Activated CD4-positive, CD25-positive, alpha-beta regulatory T cell (primary cell): Measurements from ENCODE around the gene NUP210.

ENCODE experiments used
- DNase-seq, 4 experiments: peaks; one replicate each; lab custom pipeline; 2025; lab: John Stamatoyannopoulos, UW

NUP210 gene

GRCh38 chr3:13319564-13320220, 100.4 kb downstream of the NUP210 start:
- no peak for DNase-seq

DNA sequence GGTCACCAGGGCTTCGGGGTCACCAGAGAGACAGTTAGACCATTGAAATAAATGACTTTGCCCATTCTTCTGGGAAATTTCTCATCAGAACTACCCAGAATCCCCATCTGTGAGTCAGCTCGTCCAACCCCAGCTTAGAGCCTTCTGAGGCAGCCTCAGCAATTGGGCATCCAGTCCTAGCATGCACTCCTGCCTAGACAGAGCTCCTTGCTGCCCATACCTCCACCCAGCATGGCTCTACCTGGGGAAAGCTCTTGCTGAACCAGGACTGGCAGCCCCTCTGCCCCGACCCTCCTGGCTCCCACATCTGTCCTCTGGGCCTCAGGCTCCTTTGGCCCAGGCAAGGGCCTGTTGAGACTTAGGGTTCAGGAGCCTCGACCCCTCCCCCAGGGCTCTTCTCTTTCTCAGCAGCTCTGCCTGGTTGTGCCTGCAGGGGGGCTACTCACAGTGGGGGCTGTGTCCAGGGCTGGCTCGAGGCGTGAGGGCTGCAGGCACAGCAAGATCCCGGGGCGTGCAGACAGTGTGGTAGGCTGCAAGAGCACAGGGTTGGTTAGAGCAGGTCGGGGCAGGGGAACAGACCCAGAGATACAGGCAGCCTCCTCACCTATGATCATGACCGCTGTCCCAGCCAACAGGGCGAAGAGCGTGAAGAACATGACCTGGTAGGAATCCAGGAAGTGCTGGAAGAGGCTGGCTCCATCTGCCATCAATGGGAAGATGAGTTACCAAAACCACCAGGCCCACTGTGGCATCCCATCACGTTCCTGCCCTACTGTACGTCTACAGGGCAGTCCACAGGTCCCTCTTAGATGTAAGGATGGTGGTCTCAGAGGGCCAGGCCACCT, 101.3 kb downstream of the NUP210 start:
- no peak for DNase-seq

DNA sequence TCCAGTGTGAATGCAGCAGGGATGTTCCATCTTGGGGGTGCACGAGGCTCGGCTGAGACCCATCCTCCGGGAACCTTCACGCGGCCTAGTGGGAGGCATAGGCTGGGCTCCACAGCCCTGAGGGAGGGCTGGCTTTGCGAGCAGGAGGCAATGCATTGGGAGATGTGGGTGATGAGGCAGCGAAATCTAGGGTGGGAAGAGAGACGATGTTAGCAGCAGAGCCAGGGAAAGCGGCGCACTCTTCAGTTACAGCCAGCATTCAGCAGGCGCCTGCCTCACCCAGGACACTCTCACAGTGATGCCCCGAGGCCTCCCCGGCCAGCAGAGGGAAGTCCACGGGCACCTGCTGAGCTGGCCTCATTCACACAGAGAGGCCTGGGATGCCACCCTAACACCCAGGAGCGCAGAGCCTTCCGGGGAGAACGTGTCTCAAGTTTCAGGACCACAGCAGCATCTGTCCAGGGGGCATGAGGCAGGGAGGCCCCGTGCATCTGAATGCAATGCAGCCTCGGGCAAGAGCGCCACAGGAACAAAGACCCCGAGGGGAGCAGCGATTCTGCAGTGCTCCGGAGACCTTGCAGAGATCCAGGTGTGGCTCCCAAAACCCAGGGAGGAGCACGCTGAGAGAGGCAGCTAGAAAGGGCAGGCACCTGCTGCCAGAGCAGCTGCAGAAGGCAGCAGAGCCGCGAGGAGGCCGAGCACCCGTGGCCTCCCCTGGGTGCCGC, 102.4 kb downstream of the NUP210 start:
- no peak for DNase-seq

- no peak for DNase-seq
Measured at GRCh38 chr3:13316603-13317002, 103.5 kb downstream of the NUP210 start.

GRCh38 chr3:13314877-13315276, 105.2 kb downstream of the NUP210 start:
- no peak for DNase-seq

DNA sequence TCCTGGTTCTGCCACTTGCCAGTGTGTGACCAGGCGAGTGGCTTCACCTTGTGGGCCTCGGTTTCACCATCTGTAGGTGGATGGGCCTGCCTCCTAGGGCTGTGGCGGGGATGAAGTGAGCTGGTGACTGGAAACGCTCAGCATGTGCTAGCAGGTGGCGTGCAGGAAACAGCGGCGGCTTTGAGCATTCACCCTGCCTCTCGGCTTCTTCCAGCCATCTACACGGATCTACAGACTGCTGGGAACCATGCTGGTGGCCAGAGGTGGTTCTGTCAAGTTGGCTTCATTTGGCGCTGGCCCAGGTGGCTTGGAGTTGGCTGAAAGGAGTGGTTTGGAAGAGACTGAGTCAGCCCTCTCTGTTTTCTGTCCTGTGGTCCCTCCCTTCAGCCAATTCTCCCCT, 106.3 kb downstream of the NUP210 start:
- DNase-seq = no peak

DNA sequence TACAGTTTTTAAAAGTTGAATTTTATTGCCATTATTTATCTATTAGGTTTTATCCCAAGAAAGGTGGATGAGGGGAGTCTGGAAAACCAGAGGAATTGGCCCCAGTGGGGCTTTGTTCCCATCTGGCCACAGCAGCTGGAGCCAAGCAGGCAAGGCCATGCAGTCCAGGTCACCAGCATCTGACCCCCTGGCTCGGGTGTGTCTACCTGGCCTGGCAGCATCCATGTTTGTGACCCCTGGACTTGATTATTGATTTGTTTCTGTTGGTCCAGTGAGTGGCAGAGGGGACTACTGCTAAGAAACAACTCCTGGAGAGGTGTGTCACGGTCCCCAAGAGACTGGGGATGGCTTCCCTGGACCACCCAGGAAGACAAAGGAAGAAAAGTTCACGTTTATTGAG, 111.1 kb downstream of the NUP210 start:
- DNase-seq = no peak

DNA sequence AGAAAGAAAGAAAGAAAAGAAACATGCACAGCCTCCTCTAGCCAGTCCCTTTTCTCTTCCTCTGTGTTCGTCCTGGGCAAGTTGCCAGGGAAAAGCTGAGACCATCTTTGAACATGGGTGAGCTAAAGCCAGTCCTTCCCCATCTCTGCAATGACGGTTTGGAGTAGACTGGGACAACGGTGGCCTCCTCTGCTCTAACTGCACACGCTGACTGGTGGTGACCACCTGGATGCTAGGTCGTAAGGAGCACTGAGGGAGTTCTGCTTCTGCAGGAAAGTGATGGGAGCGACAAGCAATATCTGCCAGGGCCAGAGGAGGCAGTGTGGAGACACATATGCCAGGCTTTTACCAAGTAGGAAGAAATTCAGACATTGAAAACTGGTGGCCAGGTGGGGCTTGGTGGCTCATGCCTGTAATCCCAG, 111.7 kb downstream of the NUP210 start:
- DNase-seq = no peak

DNA sequence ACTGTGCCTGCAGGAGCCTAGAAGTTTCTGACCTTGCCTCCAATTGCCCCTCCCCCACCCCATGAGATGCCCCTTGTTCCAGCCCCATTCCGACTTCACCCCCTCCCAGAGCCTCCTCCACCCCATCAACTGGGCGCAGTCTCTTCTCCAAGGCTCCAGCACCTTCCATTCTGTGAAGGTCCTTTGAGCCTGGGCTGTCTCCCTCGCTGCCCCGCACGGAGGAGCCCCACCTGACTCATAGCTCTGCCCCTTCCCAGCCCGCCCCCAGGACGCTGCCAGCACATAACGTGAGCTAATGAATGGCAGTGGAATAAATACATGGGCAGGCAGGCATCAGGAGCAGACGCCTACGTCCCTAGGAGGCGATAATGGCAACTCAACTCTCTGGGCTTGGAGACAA, 113.1 kb downstream of the NUP210 start:
- no peak for DNase-seq

- no peak for DNase-seq
Measured at GRCh38 chr3:13305623-13306022, 114.5 kb downstream of the NUP210 start.

- DNase-seq = no peak
Measured at GRCh38 chr3:13303410-13303809, 116.7 kb downstream of the NUP210 start.

DNA sequence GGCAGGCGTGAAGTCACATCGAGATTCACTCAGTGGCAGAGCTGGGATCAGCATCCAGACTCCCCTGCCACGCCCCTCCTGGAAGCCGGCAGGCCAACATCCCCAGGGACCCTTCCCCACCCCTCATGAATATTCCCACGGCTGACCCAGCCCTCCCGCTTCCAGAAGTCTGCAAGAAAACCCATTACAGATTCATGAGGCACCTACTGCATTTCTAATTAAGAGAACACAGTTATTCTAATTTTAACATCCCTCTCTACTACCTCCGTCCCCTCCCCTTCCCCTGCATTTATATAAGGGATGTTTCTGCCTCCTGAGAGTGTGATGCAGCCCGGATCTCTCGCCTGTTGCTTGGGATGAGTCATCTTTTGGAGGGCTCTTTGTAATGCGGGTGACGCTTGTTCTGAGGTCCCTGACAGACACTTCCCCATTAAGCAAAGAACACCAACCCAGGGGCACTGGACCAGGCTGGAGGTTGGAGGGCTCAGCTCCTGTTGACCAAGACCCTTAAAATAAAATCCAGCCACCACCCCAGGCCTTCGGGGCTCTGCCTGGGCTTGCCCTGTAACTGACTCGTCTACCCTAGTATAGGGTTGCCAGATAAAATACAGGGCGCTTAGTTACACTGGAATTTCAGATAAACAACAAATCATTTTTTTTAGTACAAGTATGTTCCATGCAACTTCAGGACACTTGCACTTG, 118.7 kb downstream of the NUP210 start:
- no peak for DNase-seq

DNA sequence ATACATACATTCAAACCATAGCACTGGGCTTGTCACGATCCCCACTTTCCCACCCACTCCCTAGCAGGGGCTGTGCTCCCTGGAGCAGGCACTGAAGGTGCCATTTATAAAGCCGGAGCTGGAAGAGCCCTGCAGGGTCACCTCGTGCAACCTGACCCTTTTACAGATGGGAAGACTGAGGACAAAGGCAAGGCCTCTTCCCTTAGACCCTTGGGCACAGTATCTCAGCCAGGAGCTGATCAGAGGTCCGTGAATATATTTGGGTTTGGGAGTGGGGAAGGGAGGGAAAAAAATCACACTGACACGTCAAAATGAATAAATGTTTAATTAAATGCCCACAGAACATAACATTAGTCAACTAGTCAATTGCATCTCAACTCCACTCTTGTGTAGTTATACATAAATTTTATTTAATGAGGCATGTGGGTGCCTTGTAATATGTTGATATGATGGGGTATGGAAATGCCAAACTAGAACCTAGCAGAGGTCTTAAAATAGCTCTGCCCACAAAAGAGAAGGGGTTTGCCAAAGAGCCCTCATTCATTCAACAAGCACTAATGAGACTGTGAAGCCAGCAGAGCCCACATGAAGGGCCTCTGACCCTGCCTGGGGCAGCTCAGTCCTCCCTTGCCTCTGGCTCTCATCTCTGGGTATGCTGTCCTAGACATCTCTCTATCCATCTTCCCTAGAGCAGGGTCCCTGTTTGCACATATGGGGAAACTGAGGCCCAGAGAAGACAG, 119.4 kb downstream of the NUP210 start:
- no peak for DNase-seq

GRCh38 chr3:13299531-13300155, 120.5 kb downstream of the NUP210 start:
- DNase-seq = no peak

GRCh38 chr3:13296662-13297061, 123.5 kb downstream of the NUP210 start:
- DNase-seq = no peak

- no peak for DNase-seq
Measured at GRCh38 chr3:13294442-13295351, 125.4 kb downstream of the NUP210 start.

- no peak for DNase-seq
Measured at GRCh38 chr3:13292375-13292774, 127.7 kb downstream of the NUP210 start.

GRCh38 chr3:13290941-13291340, 129.2 kb downstream of the NUP210 start:
- no peak for DNase-seq

GRCh38 chr3:13289771-13290285, 130.3 kb downstream of the NUP210 start:
- DNase-seq = no peak
